NOMO-1 treated with DMSO at 0.1 percent for 48 hours (cell line): ENCODE results near the gene ATP6V1C2.
"Not testable (repeated sequence)": the region's sequence is repeated elsewhere in the genome, so short reads cannot be mapped to it uniquely, and the experiment has no call there.

Source experiments
- DNase-seq: peaks from one replicate; lab custom pipeline; 2025; ENCODE audit not compliant: unreplicated experiment; lab: John Stamatoyannopoulos, UW

The ATP6V1C2 gene

GRCh38 chr2:10811517-10811916 lies 90.1 kb downstream of the ATP6V1C2 start:
- DNase-seq: no peak

- DNase-seq: peak; percentile 95
These were observed 91.1 kb downstream of the ATP6V1C2 start, which contains the start of gene PDIA6 for GRCh38 chr2:10812362-10813162. PDIA6 (minus strand) TSS chr2:10812785; CDS start chr2:10812696, 89 bp downstream.

GRCh38 chr2:10813163-10814138 lies 92.0 kb downstream of the ATP6V1C2 start:
- not testable (repeated sequence) for DNase-seq

- no peak for DNase-seq
These were observed 92.7 kb downstream of the ATP6V1C2 start for GRCh38 chr2:10814142-10814541.

GRCh38 chr2:10814571-10815331 lies 93.3 kb downstream of the ATP6V1C2 start:
- DNase-seq: no peak

GRCh38 chr2:10817413-10817812 lies 96.0 kb downstream of the ATP6V1C2 start:
- DNase-seq: no peak

- not testable (repeated sequence) for DNase-seq
These were observed 96.9 kb downstream of the ATP6V1C2 start for GRCh38 chr2:10818305-10818704.

- no peak for DNase-seq
These were observed 97.6 kb downstream of the ATP6V1C2 start for GRCh38 chr2:10818984-10819383.

- DNase-seq: no peak
These were observed 98.4 kb downstream of the ATP6V1C2 start for GRCh38 chr2:10819714-10820314.

GRCh38 chr2:10820562-10820961 lies 99.1 kb downstream of the ATP6V1C2 start:
- DNase-seq: no peak

GRCh38 chr2:10820978-10821695 lies 99.7 kb downstream of the ATP6V1C2 start:
- DNase-seq: peak; percentile 75

GRCh38 chr2:10824191-10824590 lies 102.8 kb downstream of the ATP6V1C2 start:
- DNase-seq: no peak

GRCh38 chr2:10826026-10826425 lies 104.6 kb downstream of the ATP6V1C2 start:
- DNase-seq: peak; percentile 31

- DNase-seq: no peak
These were observed 105.2 kb downstream of the ATP6V1C2 start for GRCh38 chr2:10826625-10827024.

- no peak for DNase-seq
These were observed 106.9 kb downstream of the ATP6V1C2 start for GRCh38 chr2:10828346-10828745.

GRCh38 chr2:10829299-10829698 lies 107.9 kb downstream of the ATP6V1C2 start:
- no peak for DNase-seq

- no peak for DNase-seq
These were observed 108.8 kb downstream of the ATP6V1C2 start for GRCh38 chr2:10830203-10830602.

GRCh38 chr2:10830641-10831399 lies 109.4 kb downstream of the ATP6V1C2 start:
- no peak for DNase-seq

GRCh38 chr2:10831400-10831985 lies 110.1 kb downstream of the ATP6V1C2 start:
- no peak for DNase-seq
